Fibroblast of the aortic adventitia (primary cell): ENCODE measurements around the gene TBXA2R. TPM values are rescaled to one million over a fixed set of nuclear protein-coding genes. Genes with fewer than 3 reads are reported as not detected.

Source experiments
- DNase-seq: peaks from one replicate; pipeline ENCODE4 v3.0.0-alpha.2; 2010; ENCODE audit warnings: low read depth
- H3K4me3 ChIP-seq: 2 replicates; pipeline ENCODE4 v1.5.1; 2011; ENCODE audit warnings: low read depth, mild to moderate bottlenecking, control low read depth, low read length, moderate library complexity
- CTCF ChIP-seq: IDR thresholded peaks from 2 replicates; pipeline ENCODE4 v1.5.1; 2011; ENCODE audit warnings: mild to moderate bottlenecking, low read length, control low read depth, inconsistent platforms; ENCODE audit not compliant: insufficient read depth
- total RNA-seq: library from RNA; depleted of rRNA; stranded (reverse); fragments of >200 nt; gene quantifications from 2 replicates; pipeline ENCODE4 v1.2.3, GENCODE V29; 2012; ENCODE audit warnings: low replicate concordance

TBXA2R gene
- total RNA-seq, 1 donor, result 5.0 TPM

GRCh38 chr19:3604227-3604986, 2.3 kb downstream of the TBXA2R start:
- no peak for TF ChIP-seq CTCF
- H3K4me3 ChIP-seq, result no peak overlapping the region
- no peak for DNase-seq

GRCh38 chr19:3603121-3603811, 3.4 kb downstream of the TBXA2R start:
- DNase-seq, result no peak
- no peak for TF ChIP-seq CTCF
- no peak overlapping the region for H3K4me3 ChIP-seq

GRCh38 chr19:3601021-3601420, 5.7 kb downstream of the TBXA2R start:
- TF ChIP-seq CTCF, result no peak
- H3K4me3 ChIP-seq, result no peak overlapping the region
- DNase-seq, result no peak

- no peak overlapping the region for H3K4me3 ChIP-seq
- DNase-seq, result no peak
- peak; percentile 23 for TF ChIP-seq CTCF
Measured at GRCh38 chr19:3599776-3600187, 6.9 kb downstream of the TBXA2R start.

GRCh38 chr19:3595521-3596061, 11.1 kb downstream of the TBXA2R start:
- no peak overlapping the region for H3K4me3 ChIP-seq
- no peak for DNase-seq
- no peak for TF ChIP-seq CTCF

GRCh38 chr19:3593156-3593555, 13.5 kb downstream of the TBXA2R start:
- no peak for DNase-seq
- TF ChIP-seq CTCF, result peak; percentile 0
- no peak overlapping the region for H3K4me3 ChIP-seq
